Hepatocyte (in vitro differentiated cells): ENCODE results near the gene ADAMTS14. TPM values are rescaled to one million over a fixed set of nuclear protein-coding genes. Genes with fewer than 3 reads are reported as not detected.

ENCODE experiments used
- DNase-seq: peaks from one replicate; pipeline ENCODE4 v3.0.0-alpha.2; 2016; ENCODE audit warnings: low spot score
- H2AFZ ChIP-seq: fragments of 200-600 bp; sonication (generic); 2 replicates; pipeline ENCODE4 v1.6.0; 2016; ENCODE audit warnings: antibody characterized with exemption, mild to moderate bottlenecking
- H3K27ac ChIP-seq: fragments of 200-600 bp; sonication (generic); 2 replicates; pipeline ENCODE4 v1.5.1; 2016; ENCODE audit warnings: mild to moderate bottlenecking
- H3K27me3 ChIP-seq: fragments of 200-600 bp; sonication (generic); 2 replicates; pipeline ENCODE4 v1.6.1; 2016
- H3K36me3 ChIP-seq: fragments of 200-600 bp; sonication (generic); replicated peaks from 2 replicates; pipeline ENCODE4 v1.5.1; 2016; ENCODE audit warnings: low read depth; ENCODE audit not compliant: insufficient read depth
- H3K4me1 ChIP-seq: fragments of 200-600 bp; sonication (generic); 2 replicates; pipeline ENCODE4 v1.5.1; 2016; ENCODE audit warnings: mild to moderate bottlenecking, moderate library complexity; ENCODE audit not compliant: insufficient read depth
- H3K4me2 ChIP-seq: fragments of 200-600 bp; sonication (generic); 2 replicates; pipeline ENCODE4 v1.6.0; 2016
- H3K4me3 ChIP-seq: fragments of 200-600 bp; sonication (generic); 2 replicates; pipeline ENCODE4 v1.5.1; 2016; ENCODE audit warnings: mild to moderate bottlenecking
- H3K79me2 ChIP-seq: fragments of 200-600 bp; sonication (generic); 2 replicates; pipeline ENCODE4 v1.6.0; 2017; ENCODE audit warnings: mild to moderate bottlenecking
- H3K9me2 ChIP-seq: fragments of 200-600 bp; sonication (generic); replicated peaks from 2 replicates; pipeline ENCODE4 v1.6.0; 2017; ENCODE audit warnings: mild to moderate bottlenecking; ENCODE audit not compliant: insufficient read depth
- H3K9me3 ChIP-seq: fragments of 200-600 bp; sonication (generic); 2 replicates; pipeline ENCODE4 v1.5.1; 2016; ENCODE audit warnings: low read depth, mild to moderate bottlenecking
- H4K20me1 ChIP-seq: fragments of 200-600 bp; sonication (generic); 2 replicates; pipeline ENCODE4 v1.6.0; 2016; ENCODE audit warnings: mild to moderate bottlenecking; ENCODE audit not compliant: insufficient read depth, poor library complexity, severe bottlenecking
- EZH2 ChIP-seq: fragments of 200-600 bp; sonication (generic); IDR thresholded peaks from 2 replicates; pipeline ENCODE4 v1.6.1; 2016; ENCODE audit warnings: antibody characterized with exemption, mild to moderate bottlenecking, borderline replicate concordance
- EZH2phosphoT487 ChIP-seq: fragments of 200-600 bp; sonication (generic); IDR thresholded peaks from one replicate; pipeline ENCODE4 v1.6.1; 2018; ENCODE audit warnings: antibody characterized with exemption, mild to moderate bottlenecking, low read depth, moderate library complexity; ENCODE audit not compliant: unreplicated experiment, severe bottlenecking
- WGBS: methylation state at CpG from one replicate; pipeline ENCODE4 v1.1.6; 2016; ENCODE audit warnings: low lambda C conversion rate; ENCODE audit errors: missing lambda C conversion rate; 5-methylcytosine and 5-hydroxymethylcytosine counted together
- polyA plus RNA-seq: library from polyadenylated mRNA; unstranded; fragments of >200 nt; fragmentation: Nextera tagmentation; extraction: Ambion mirVana; gene quantifications from 2 replicates; pipeline ENCODE4 v1.2.1, GENCODE V29; 2016
- total RNA-seq: library from RNA; depleted of rRNA; stranded (reverse); fragments of >200 nt; gene quantifications from 2 replicates; pipeline ENCODE4 v1.2.3, GENCODE V29; 2014
- TF ChIP-seq, protein P1 (sequence below): fragments of 200-600 bp; sonication (generic); IDR thresholded peaks from 2 replicates; pipeline ENCODE4 v1.5.1; 2016; ENCODE audit warnings: antibody characterized with exemption, mild to moderate bottlenecking; ENCODE audit not compliant: poor library complexity

ADAMTS14 gene
- total and polyA plus RNA-seq, 2 experiments from 2014 or later, result 0.87 to 2.1 TPM

DNA sequence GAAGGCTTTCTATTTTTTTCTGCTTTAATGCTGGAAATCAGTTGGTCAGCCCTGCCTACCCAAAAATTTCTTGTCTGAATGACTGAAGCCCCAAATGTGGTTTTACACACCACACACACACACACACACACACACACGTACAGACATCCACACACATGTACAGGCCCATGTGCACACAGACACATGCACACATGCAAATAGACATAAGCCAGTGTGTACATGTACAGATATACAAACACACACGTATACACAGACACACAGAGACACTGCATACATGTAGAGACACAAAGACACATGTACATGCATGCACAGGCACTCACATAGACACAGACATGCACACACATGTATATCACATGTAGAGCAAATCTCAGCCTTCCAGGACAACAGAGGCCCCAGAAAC lies 58.6 kb downstream of the ADAMTS14 start:
- Histone ChIP-seq H3K4me1 (no peaks in the 10 kb centered on the region), H3K79me2 (no peaks in the 10 kb centered on the region), H3K36me3 (no peaks in the 10 kb centered on the region), H3K4me2 (no peak overlapping the region), H3K27ac (no peak overlapping the region), H3K9me3 (no peaks in the 10 kb centered on the region), H3K27me3 (no peaks in the 10 kb centered on the region), H3K4me3 (no peak overlapping the region), H3K9me2 (no peaks in the 10 kb centered on the region), H2AFZ (no peak overlapping the region), H4K20me1 (no peaks in the 10 kb centered on the region)
- WGBS, result 90% methylated on average over 2 of the region's 2 CpGs
- TF ChIP-seq EZH2phosphoT487 (no peak), EZH2 (no peak)
- TF ChIP-seq, protein P1, sequence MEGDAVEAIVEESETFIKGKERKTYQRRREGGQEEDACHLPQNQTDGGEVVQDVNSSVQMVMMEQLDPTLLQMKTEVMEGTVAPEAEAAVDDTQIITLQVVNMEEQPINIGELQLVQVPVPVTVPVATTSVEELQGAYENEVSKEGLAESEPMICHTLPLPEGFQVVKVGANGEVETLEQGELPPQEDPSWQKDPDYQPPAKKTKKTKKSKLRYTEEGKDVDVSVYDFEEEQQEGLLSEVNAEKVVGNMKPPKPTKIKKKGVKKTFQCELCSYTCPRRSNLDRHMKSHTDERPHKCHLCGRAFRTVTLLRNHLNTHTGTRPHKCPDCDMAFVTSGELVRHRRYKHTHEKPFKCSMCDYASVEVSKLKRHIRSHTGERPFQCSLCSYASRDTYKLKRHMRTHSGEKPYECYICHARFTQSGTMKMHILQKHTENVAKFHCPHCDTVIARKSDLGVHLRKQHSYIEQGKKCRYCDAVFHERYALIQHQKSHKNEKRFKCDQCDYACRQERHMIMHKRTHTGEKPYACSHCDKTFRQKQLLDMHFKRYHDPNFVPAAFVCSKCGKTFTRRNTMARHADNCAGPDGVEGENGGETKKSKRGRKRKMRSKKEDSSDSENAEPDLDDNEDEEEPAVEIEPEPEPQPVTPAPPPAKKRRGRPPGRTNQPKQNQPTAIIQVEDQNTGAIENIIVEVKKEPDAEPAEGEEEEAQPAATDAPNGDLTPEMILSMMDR, result no peak
- no peak for DNase-seq

DNA sequence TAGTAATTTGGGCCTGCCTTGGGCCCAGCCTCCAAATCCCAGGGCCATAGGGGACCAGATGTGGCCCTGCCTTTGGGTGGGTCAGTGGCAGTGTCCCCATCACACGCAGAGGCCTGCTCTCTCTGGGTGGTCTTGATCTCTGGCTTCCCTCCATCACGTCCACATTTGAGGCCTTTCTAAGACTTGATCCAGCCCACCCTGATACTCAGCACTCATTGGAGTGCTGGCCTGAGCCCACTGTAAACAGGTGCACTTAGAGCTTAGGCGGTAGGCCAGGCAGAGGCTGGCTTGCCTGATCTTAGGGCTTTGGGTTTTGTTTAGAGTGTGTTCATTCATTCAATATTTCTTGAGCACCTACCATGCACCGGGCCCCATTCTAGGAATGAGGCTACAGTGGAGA lies 60.3 kb downstream of the ADAMTS14 start:
- Histone ChIP-seq H3K79me2 (no peaks in the 10 kb centered on the region), H3K9me2 (no peaks in the 10 kb centered on the region), H3K9me3 (no peaks in the 10 kb centered on the region), H3K4me2 (no peak overlapping the region), H3K4me1 (no peaks in the 10 kb centered on the region), H4K20me1 (no peaks in the 10 kb centered on the region), H2AFZ (no peak overlapping the region), H3K4me3 (no peak overlapping the region), H3K27ac (no peak overlapping the region), H3K27me3 (no peaks in the 10 kb centered on the region), H3K36me3 (no peaks in the 10 kb centered on the region)
- WGBS, result 84% methylated on average over 4 of the region's 4 CpGs
- TF ChIP-seq EZH2 (no peak), EZH2phosphoT487 (no peak)
- TF ChIP-seq, protein P1, result no peak
- no peak for DNase-seq

GRCh38 chr10:70733051-70733450 lies 60.7 kb downstream of the ADAMTS14 start:
- no peaks in the 10 kb centered on the region for H3K36me3 ChIP-seq
- no peak overlapping the region for H3K27ac ChIP-seq
- no peak overlapping the region for H2AFZ ChIP-seq
- no peaks in the 10 kb centered on the region for H3K4me1 ChIP-seq
- no peak for DNase-seq
- no peaks in the 10 kb centered on the region for H3K79me2 ChIP-seq
- WGBS, result 96% methylated on average over 1 of the region's 1 CpG
- no peak overlapping the region for H3K4me2 ChIP-seq
- H3K9me3 ChIP-seq, result no peaks in the 10 kb centered on the region
- no peaks in the 10 kb centered on the region for H3K9me2 ChIP-seq
- TF ChIP-seq EZH2phosphoT487, result no peak
- TF ChIP-seq EZH2, result no peak
- TF ChIP-seq, protein P1, result no peak
- no peak overlapping the region for H3K4me3 ChIP-seq
- no peaks in the 10 kb centered on the region for H3K27me3 ChIP-seq
- no peaks in the 10 kb centered on the region for H4K20me1 ChIP-seq

DNA sequence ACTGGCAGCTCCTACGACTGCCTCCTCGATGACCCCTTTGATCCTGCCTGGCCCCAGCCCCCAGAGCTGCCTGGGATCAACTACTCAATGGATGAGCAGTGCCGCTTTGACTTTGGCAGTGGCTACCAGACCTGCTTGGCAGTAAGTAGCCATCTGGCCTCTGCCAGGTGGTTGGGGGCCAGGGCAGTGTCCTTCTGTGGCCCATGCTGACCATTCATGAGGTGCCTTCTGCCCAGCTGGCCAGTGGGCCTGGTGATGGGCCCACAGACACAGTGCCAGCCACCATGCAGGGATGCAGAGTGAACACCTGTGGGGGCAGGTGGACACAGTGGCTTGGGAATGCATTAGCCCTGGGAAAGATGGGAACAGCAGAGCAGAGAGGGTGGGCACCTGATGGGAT lies 62.9 kb downstream of the ADAMTS14 start:
- Histone ChIP-seq H4K20me1 (no peaks in the 10 kb centered on the region), H3K9me2 (no peaks in the 10 kb centered on the region), H2AFZ (no peak overlapping the region), H3K9me3 (no peaks in the 10 kb centered on the region), H3K4me1 (no peaks in the 10 kb centered on the region), H3K36me3 (no peaks in the 10 kb centered on the region), H3K27ac (no peak overlapping the region), H3K27me3 (no peaks in the 10 kb centered on the region), H3K79me2 (no peaks in the 10 kb centered on the region), H3K4me2 (no peak overlapping the region), H3K4me3 (no peak overlapping the region)
- WGBS, result 82% methylated on average over 3 of the region's 3 CpGs
- DNase-seq, result no peak
- no peak for TF ChIP-seq EZH2phosphoT487
- TF ChIP-seq EZH2, result no peak
- TF ChIP-seq, protein P1, result no peak
